Neural cell (in vitro differentiated cells): ENCODE data around the gene TBC1D22B. TPM values are rescaled to one million over a fixed set of nuclear protein-coding genes. Genes with fewer than 3 reads are reported as not detected.
A peak's percentile ranks its signal among the peaks of the same experiment; 100 is the strongest.

ENCODE experiments used
- H2AFZ ChIP-seq: fragments of 200-600, 300-800 bp; sonication (generic), shearing (Covaris generic); 2 replicates; pipeline ENCODE4 v1.6.0; 2014; ENCODE audit warnings: low read depth, mild to moderate bottlenecking, antibody characterized with exemption, low read length, moderate library complexity
- H3F3A ChIP-seq: fragments of 200-600 bp; shearing (Covaris generic); 2 replicates; pipeline ENCODE4 v1.6.1; 2016; ENCODE audit warnings: mild to moderate bottlenecking, moderate library complexity, mixed read lengths, antibody characterized with exemption, low read length; ENCODE audit not compliant: insufficient read depth, poor library complexity, severe bottlenecking
- H3K27ac ChIP-seq: fragments of 200-600, 300-800 bp; sonication (generic), shearing (Covaris generic); 2 replicates; pipeline ENCODE4 v1.5.1; 2014; ENCODE audit warnings: mild to moderate bottlenecking, low read length, moderate library complexity
- H3K27me3 ChIP-seq: fragments of 300-800, 200-600 bp; sonication (generic), shearing (Covaris generic); 2 replicates; pipeline ENCODE4 v1.6.0; 2014; ENCODE audit warnings: mild to moderate bottlenecking, low read depth, low read length, moderate library complexity; ENCODE audit not compliant: insufficient read depth
- H3K36me3 ChIP-seq: fragments of 300-800, 200-600 bp; sonication (generic), shearing (Covaris generic); 2 replicates; pipeline ENCODE4 v1.5.1; 2014; ENCODE audit warnings: mild to moderate bottlenecking, antibody characterized with exemption, low read length, moderate library complexity; ENCODE audit not compliant: insufficient read depth
- H3K4me2 ChIP-seq: fragments of 300-800, 200-600 bp; sonication (generic), shearing (Covaris generic); 2 replicates; pipeline ENCODE4 v1.6.0; 2014; ENCODE audit warnings: mild to moderate bottlenecking, low read length
- H3K4me3 ChIP-seq: fragments of 300-800, 200-600 bp; sonication (generic), shearing (Covaris generic); 2 replicates; pipeline ENCODE4 v1.5.1; 2014; ENCODE audit warnings: mild to moderate bottlenecking, low read length, moderate library complexity
- H3K79me2 ChIP-seq: fragments of 200-600 bp; shearing (Covaris generic); replicated peaks from 2 replicates; pipeline ENCODE4 v1.6.0; 2014; ENCODE audit warnings: mild to moderate bottlenecking, low read length, moderate library complexity; ENCODE audit not compliant: insufficient read depth
- H3K9ac ChIP-seq: fragments of 300-800, 200-600 bp; sonication (generic), shearing (Covaris generic); 2 replicates; pipeline ENCODE4 v1.6.1; 2016; ENCODE audit warnings: mild to moderate bottlenecking, low read length, mixed read lengths
- H3K9me2 ChIP-seq: fragments of 200-600 bp; shearing (Covaris generic); 2 replicates; pipeline ENCODE4 v1.6.1; 2016; ENCODE audit warnings: mild to moderate bottlenecking, low read length, mixed read lengths; ENCODE audit not compliant: insufficient read depth
- H3K9me3 ChIP-seq: fragments of 200-600, 300-800 bp; sonication (generic), shearing (Covaris generic); 2 replicates; pipeline ENCODE4 v1.6.1; 2016; ENCODE audit warnings: mild to moderate bottlenecking, mixed run types, low read length, moderate library complexity, mixed read lengths
- H4K20me1 ChIP-seq: fragments of 200-600 bp; shearing (Covaris generic); 2 replicates; pipeline ENCODE4 v1.6.1; 2016; ENCODE audit warnings: mild to moderate bottlenecking, mixed run types; ENCODE audit not compliant: insufficient read depth
- CTCF ChIP-seq: fragments of 450-650 bp; IDR thresholded peaks from 2 replicates; pipeline ENCODE4 v1.5.1; 2014; ENCODE audit warnings: antibody characterized with exemption, mild to moderate bottlenecking, moderate library complexity; ENCODE audit not compliant: poor library complexity, severe bottlenecking
- EP300 ChIP-seq: fragments of 450-650 bp; conservative IDR thresholded peaks from 2 replicates; pipeline ENCODE4 v1.6.1; 2014; ENCODE audit warnings: antibody characterized with exemption, mild to moderate bottlenecking, moderate library complexity; ENCODE audit not compliant: poor library complexity, severe bottlenecking
- EZH2 ChIP-seq: fragments of 200-600, 300-800 bp; shearing (Covaris generic), sonication (generic); IDR thresholded peaks from 2 replicates; pipeline ENCODE4 v1.6.1; 2014; ENCODE audit warnings: antibody characterized with exemption, low read length, borderline replicate concordance, mild to moderate bottlenecking; ENCODE audit not compliant: insufficient read depth, poor library complexity, severe bottlenecking
- MXI1 ChIP-seq: fragments of 450-650 bp; conservative IDR thresholded peaks from 2 replicates; pipeline ENCODE4 v1.6.1; 2014; ENCODE audit warnings: antibody characterized with exemption, mild to moderate bottlenecking; ENCODE audit not compliant: poor library complexity, severe bottlenecking
- POLR2AphosphoS5 ChIP-seq: IDR thresholded peaks from 2 replicates; pipeline ENCODE4 v1.6.1; 2012
- RAD21 ChIP-seq: fragments of 450-650 bp; conservative IDR thresholded peaks from 2 replicates; pipeline ENCODE4 v1.6.1; 2014; ENCODE audit warnings: antibody characterized with exemption, mild to moderate bottlenecking, moderate library complexity
- REST ChIP-seq: IDR thresholded peaks from 2 replicates; pipeline ENCODE4 v1.6.1; 2012; ENCODE audit warnings: borderline replicate concordance
- SMC3 ChIP-seq: fragments of 450-650 bp; conservative IDR thresholded peaks from 2 replicates; pipeline ENCODE4 v1.6.1; 2014; ENCODE audit warnings: antibody characterized with exemption, mild to moderate bottlenecking, moderate library complexity; ENCODE audit not compliant: poor library complexity
- TAF1 ChIP-seq: IDR thresholded peaks from 2 replicates; pipeline ENCODE4 v1.6.1; 2012; ENCODE audit warnings: low read depth
- polyA minus RNA-seq: library from RNA; depleted of rRNA, polyadenylated mRNA; stranded (reverse); fragments of >200 nt; gene quantifications from 2 replicates; pipeline ENCODE4 v1.2.3, GENCODE V29; 2014
- polyA plus RNA-seq: library from polyadenylated mRNA; depleted of rRNA; stranded (reverse); fragments of >200 nt; gene quantifications from 2 replicates; pipeline ENCODE4 v1.2.3, GENCODE V29; 2014

Gene TBC1D22B, protein sequence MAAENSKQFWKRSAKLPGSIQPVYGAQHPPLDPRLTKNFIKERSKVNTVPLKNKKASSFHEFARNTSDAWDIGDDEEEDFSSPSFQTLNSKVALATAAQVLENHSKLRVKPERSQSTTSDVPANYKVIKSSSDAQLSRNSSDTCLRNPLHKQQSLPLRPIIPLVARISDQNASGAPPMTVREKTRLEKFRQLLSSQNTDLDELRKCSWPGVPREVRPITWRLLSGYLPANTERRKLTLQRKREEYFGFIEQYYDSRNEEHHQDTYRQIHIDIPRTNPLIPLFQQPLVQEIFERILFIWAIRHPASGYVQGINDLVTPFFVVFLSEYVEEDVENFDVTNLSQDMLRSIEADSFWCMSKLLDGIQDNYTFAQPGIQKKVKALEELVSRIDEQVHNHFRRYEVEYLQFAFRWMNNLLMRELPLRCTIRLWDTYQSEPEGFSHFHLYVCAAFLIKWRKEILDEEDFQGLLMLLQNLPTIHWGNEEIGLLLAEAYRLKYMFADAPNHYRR
- 9.9 and 10.6 TPM in 2 replicates for polyA plus RNA-seq
- polyA minus RNA-seq: 12.2 and 13.2 TPM in 2 replicates

DNA sequence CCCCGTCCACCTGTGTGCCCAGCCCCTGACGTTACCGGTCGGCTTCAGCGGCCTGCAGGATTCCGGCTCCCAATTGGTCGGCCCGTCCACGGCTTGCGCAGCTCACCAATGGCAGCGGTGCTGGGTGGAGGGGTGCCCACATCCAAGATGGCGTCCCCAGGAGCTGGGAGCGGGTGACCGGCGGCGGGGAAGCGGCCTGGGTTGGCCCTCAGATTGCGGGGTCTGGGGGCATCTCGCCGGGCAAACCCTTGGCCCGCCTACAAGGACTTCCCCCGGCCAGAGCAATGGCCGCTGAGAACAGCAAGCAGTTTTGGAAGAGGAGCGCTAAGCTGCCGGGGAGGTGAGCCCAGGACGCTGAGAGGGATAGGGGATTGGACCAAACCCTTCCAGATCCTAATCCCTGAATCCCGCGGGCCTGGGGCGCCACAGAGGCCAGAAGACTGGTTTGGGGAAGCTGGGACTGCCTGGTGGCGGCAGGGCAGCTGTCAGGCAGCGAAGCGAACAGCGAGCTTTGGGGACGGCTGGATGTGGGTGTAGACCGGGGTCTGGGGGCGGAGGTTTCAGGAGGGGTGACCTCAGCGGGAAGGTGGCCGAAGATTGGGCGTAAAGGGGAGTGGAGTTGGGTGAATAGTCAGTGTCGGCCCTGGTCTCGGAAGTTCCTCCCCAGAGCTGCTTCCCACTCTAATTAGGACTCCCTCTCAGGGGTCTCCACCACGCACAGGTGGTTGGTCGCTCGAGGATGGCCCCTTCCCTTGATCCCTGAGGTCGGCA lies at the start of gene TBC1D22B, which contains the start of gene TMEM217:
TSS of gene TBC1D22B (plus strand) at position 139 of the 771 bp plus-strand sequence. CDS start at position 285, 146 bp downstream.
TSS of gene TMEM217 (minus strand) at position 511 of the 771 bp plus-strand sequence. CDS start 39,114 bp downstream, outside the sequence.
- Histone ChIP-seq H3K9me2 (no peaks in the 10 kb centered on the region), H3K4me2 (peak within 1 kb of the TSS; percentile 56), H3K4me3 (peak within 1 kb of the TSS; percentile 90), H3K79me2 (peaks cover 8% of the 10 kb centered on the region), H4K20me1 (no peaks in the 10 kb centered on the region), H3K36me3 (no peaks in the 10 kb centered on the region), H3K27me3 (no peaks in the 10 kb centered on the region), H3K27ac (peak within 1 kb of the TSS; percentile 72), H3K9ac (peak within 1 kb of the TSS; percentile 86), H2AFZ (peak within 1 kb of the TSS; percentile 99), H3F3A (no peaks in the 10 kb centered on the region), H3K9me3 (no peaks in the 10 kb centered on the region)
- TF ChIP-seq CTCF: no peak
- TF ChIP-seq POLR2AphosphoS5: peak; percentile 90
- TF ChIP-seq EP300: peak; percentile 36
- no peak for TF ChIP-seq SMC3
- TF ChIP-seq EZH2: no peak
- TF ChIP-seq RAD21: no peak
- peak; percentile 91 for TF ChIP-seq TAF1
- peak; percentile 55 for TF ChIP-seq MXI1
- TF ChIP-seq REST: peak; percentile 60

GRCh38 chr6:37207903-37208456 lies 49.6 kb upstream of the TBC1D22B start:
- H2AFZ ChIP-seq: no peak overlapping the region
- H3K27ac ChIP-seq: no peak overlapping the region
- no peaks in the 10 kb centered on the region for H3F3A ChIP-seq
- H3K9me3 ChIP-seq: no peaks in the 10 kb centered on the region
- no peaks in the 10 kb centered on the region for H3K36me3 ChIP-seq
- H3K4me3 ChIP-seq: no peak overlapping the region
- no peak overlapping the region for H3K9ac ChIP-seq
- H3K4me2 ChIP-seq: no peak overlapping the region
- H3K27me3 ChIP-seq: no peaks in the 10 kb centered on the region
- H3K9me2 ChIP-seq: no peaks in the 10 kb centered on the region
- TF ChIP-seq EP300 (no peak), CTCF (peak; percentile 21)
- no peaks in the 10 kb centered on the region for H3K79me2 ChIP-seq
- H4K20me1 ChIP-seq: no peaks in the 10 kb centered on the region
